Sigmoid colon (tissue), 3 donors: ENCODE data around the gene SESN1.

ENCODE experiments used
- CTCF ChIP-seq, 4 experiments: fragments of 450-650 bp in 3 of 4; fragments of 200-600 bp in 1 of 4; IDR thresholded peaks; one replicate each; pipeline ENCODE4 v1.5.1; 2016 to 2019; ENCODE audit warnings: antibody characterized with exemption in 4 of 4, mild to moderate bottlenecking in 3 of 4, moderate library complexity in 2 of 4
- POLR2A ChIP-seq, 2 donors: fragments of 450-650 bp; IDR thresholded peaks; one replicate each; pipeline ENCODE4 v1.6.1; 2016; ENCODE audit warnings: antibody characterized with exemption in 2 of 2, mild to moderate bottlenecking in 2 of 2, moderate library complexity in 2 of 2

GRCh38 chr6:109013656-109014305 is 80.9 kb downstream of the SESN1 start:
- TF ChIP-seq POLR2A (IDR thresholded peaks at IDR 0.05): no peak
- no peak for TF ChIP-seq CTCF (IDR thresholded peaks at IDR 0.05)
